ENCODE measurements around the gene LHFPL6.

The LHFPL6 gene

GRCh38 chr13:39498471-39499114, 104.4 kb downstream of the LHFPL6 start:
- no peak overlapping the region for H4K12ac ChIP-seq (ENCODE audit: low read depth, low read length)
- H3K9me3 ChIP-seq (ENCODE audit: insufficient read depth, low read depth, low read length): no peaks in the 10 kb centered on the region
- no peak overlapping the region for H2BK120ac ChIP-seq (ENCODE audit: insufficient read depth, low read length, poor library complexity)
- peaks cover 2% of the 10 kb centered on the region for H3K79me1 ChIP-seq (ENCODE audit: low read length)
- no peak overlapping the region for H2BK12ac ChIP-seq (ENCODE audit: low read length)
- no peak overlapping the region for H3K27ac ChIP-seq (ENCODE audit: low read depth, low read length)
- H3K4me1 ChIP-seq (ENCODE audit: control insufficient read depth in 1 of 2, insufficient read depth in 2 of 2, low read length in 2 of 2): peaks cover 5 to 11% of the 10 kb centered on the region in 2 experiments
- no peaks in the 10 kb centered on the region for H3K36me3 ChIP-seq (ENCODE audit: control insufficient read depth in 1 of 2, insufficient read depth in 2 of 2, low read length in 2 of 2)
- no peak overlapping the region for H3K4me2 ChIP-seq (ENCODE audit: low read length)
- H3K14ac ChIP-seq (ENCODE audit: low read length): no peak overlapping the region
- no peak overlapping the region for H3K18ac ChIP-seq (ENCODE audit: low read length)
- H2AK5ac ChIP-seq (ENCODE audit: low read length): no peak overlapping the region
- H2AFZ ChIP-seq (ENCODE audit: insufficient read depth, low read length, poor library complexity): no peak overlapping the region
- H3K9ac ChIP-seq (ENCODE audit: low read length): no peak overlapping the region
- DNase-seq: no peak
- H4K91ac ChIP-seq (ENCODE audit: low read depth, low read length): no peak overlapping the region
- WGBS (ENCODE audit: extremely low coverage, insufficient coverage, insufficient read length): no CpG with 5 or more reads among the region's 9 CpGs
- no peaks in the 10 kb centered on the region for H3K79me2 ChIP-seq (ENCODE audit: control insufficient read depth, insufficient read depth, low read length, poor library complexity)
- H2BK5ac ChIP-seq (ENCODE audit: low read depth, low read length, poor library complexity): no peak overlapping the region
- no peak overlapping the region for H3K23ac ChIP-seq (ENCODE audit: low read length)
- H3K4me3 ChIP-seq (ENCODE audit: low read depth, low read length): no peak overlapping the region
- H3K4ac ChIP-seq (ENCODE audit: low read depth, low read length): peak overlapping the region; percentile 44
- H3K27me3 ChIP-seq (ENCODE audit: insufficient read depth, low read length): no peaks in the 10 kb centered on the region
- H4K8ac ChIP-seq (ENCODE audit: low read depth, low read length): no peak overlapping the region

- H3K27me3 ChIP-seq (ENCODE audit: insufficient read depth, low read length): no peaks in the 10 kb centered on the region
- H4K8ac ChIP-seq (ENCODE audit: low read depth, low read length): no peak overlapping the region
- no peaks in the 10 kb centered on the region for H3K9me3 ChIP-seq (ENCODE audit: insufficient read depth, low read depth, low read length)
- DNase-seq: no peak
- H3K79me1 ChIP-seq (ENCODE audit: low read length): no peaks in the 10 kb centered on the region
- H2BK12ac ChIP-seq (ENCODE audit: low read length): no peak overlapping the region
- H3K18ac ChIP-seq (ENCODE audit: low read length): no peak overlapping the region
- H3K4me1 ChIP-seq (ENCODE audit: control insufficient read depth in 1 of 2, insufficient read depth in 2 of 2, low read length in 2 of 2): no peaks in the 10 kb centered on the region
- H3K9ac ChIP-seq (ENCODE audit: low read length): no peak overlapping the region
- H2BK5ac ChIP-seq (ENCODE audit: low read depth, low read length, poor library complexity): no peak overlapping the region
- no peak overlapping the region for H2AK5ac ChIP-seq (ENCODE audit: low read length)
- H3K14ac ChIP-seq (ENCODE audit: low read length): no peak overlapping the region
- H3K23ac ChIP-seq (ENCODE audit: low read length): no peak overlapping the region
- H3K4ac ChIP-seq (ENCODE audit: low read depth, low read length): no peak overlapping the region
- no peak overlapping the region for H3K4me3 ChIP-seq (ENCODE audit: low read depth, low read length)
- H3K4me2 ChIP-seq (ENCODE audit: low read length): no peak overlapping the region
- no peak overlapping the region for H2BK120ac ChIP-seq (ENCODE audit: insufficient read depth, low read length, poor library complexity)
- no peaks in the 10 kb centered on the region for H3K79me2 ChIP-seq (ENCODE audit: control insufficient read depth, insufficient read depth, low read length, poor library complexity)
- H3K36me3 ChIP-seq (ENCODE audit: control insufficient read depth in 1 of 2, insufficient read depth in 2 of 2, low read length in 2 of 2): no peaks in the 10 kb centered on the region
- no peak overlapping the region for H3K27ac ChIP-seq (ENCODE audit: low read depth, low read length)
- H2AFZ ChIP-seq (ENCODE audit: insufficient read depth, low read length, poor library complexity): no peak overlapping the region
- no peak overlapping the region for H4K91ac ChIP-seq (ENCODE audit: low read depth, low read length)
- H4K12ac ChIP-seq (ENCODE audit: low read depth, low read length): no peak overlapping the region
These were observed 106.5 kb downstream of the LHFPL6 start for GRCh38 chr13:39496506-39496905.

GRCh38 chr13:39494633-39495032, 108.4 kb downstream of the LHFPL6 start:
- no peak overlapping the region for H4K8ac ChIP-seq (ENCODE audit: low read depth, low read length)
- H3K18ac ChIP-seq (ENCODE audit: low read length): no peak overlapping the region
- H4K12ac ChIP-seq (ENCODE audit: low read depth, low read length): no peak overlapping the region
- H3K4me2 ChIP-seq (ENCODE audit: low read length): no peak overlapping the region
- H3K14ac ChIP-seq (ENCODE audit: low read length): no peak overlapping the region
- DNase-seq: no peak
- H3K79me1 ChIP-seq (ENCODE audit: low read length): peaks cover 3% of the 10 kb centered on the region
- no peak overlapping the region for H2BK12ac ChIP-seq (ENCODE audit: low read length)
- H3K36me3 ChIP-seq (ENCODE audit: control insufficient read depth in 1 of 2, insufficient read depth in 2 of 2, low read length in 2 of 2): no peaks in the 10 kb centered on the region
- H2BK5ac ChIP-seq (ENCODE audit: low read depth, low read length, poor library complexity): no peak overlapping the region
- no peaks in the 10 kb centered on the region for H3K79me2 ChIP-seq (ENCODE audit: control insufficient read depth, insufficient read depth, low read length, poor library complexity)
- no CpG with 5 or more reads among the region's 3 CpGs for WGBS (ENCODE audit: extremely low coverage, insufficient coverage, insufficient read length)
- no peak overlapping the region for H3K23ac ChIP-seq (ENCODE audit: low read length)
- no peak overlapping the region for H3K9ac ChIP-seq (ENCODE audit: low read length)
- no peaks in the 10 kb centered on the region for H3K9me3 ChIP-seq (ENCODE audit: insufficient read depth, low read depth, low read length)
- H3K4me1 ChIP-seq (ENCODE audit: control insufficient read depth in 1 of 2, insufficient read depth in 2 of 2, low read length in 2 of 2): peaks cover 2 to 4% of the 10 kb centered on the region in 2 experiments
- H2BK120ac ChIP-seq (ENCODE audit: insufficient read depth, low read length, poor library complexity): no peak overlapping the region
- no peak overlapping the region for H2AK5ac ChIP-seq (ENCODE audit: low read length)
- no peak overlapping the region for H3K27ac ChIP-seq (ENCODE audit: low read depth, low read length)
- H3K4ac ChIP-seq (ENCODE audit: low read depth, low read length): no peak overlapping the region
- H3K27me3 ChIP-seq (ENCODE audit: insufficient read depth, low read length): no peaks in the 10 kb centered on the region
- H3K4me3 ChIP-seq (ENCODE audit: low read depth, low read length): no peak overlapping the region
- no peak overlapping the region for H2AFZ ChIP-seq (ENCODE audit: insufficient read depth, low read length, poor library complexity)
- H4K91ac ChIP-seq (ENCODE audit: low read depth, low read length): no peak overlapping the region

- H3K23ac ChIP-seq (ENCODE audit: low read length): peak overlapping the region; percentile 74
- H3K36me3 ChIP-seq (ENCODE audit: control insufficient read depth in 1 of 2, insufficient read depth in 2 of 2, low read length in 2 of 2): no peaks in the 10 kb centered on the region
- no peaks in the 10 kb centered on the region for H3K79me2 ChIP-seq (ENCODE audit: control insufficient read depth, insufficient read depth, low read length, poor library complexity)
- H3K9me3 ChIP-seq (ENCODE audit: insufficient read depth, low read depth, low read length): no peaks in the 10 kb centered on the region
- no peak overlapping the region for H2AK5ac ChIP-seq (ENCODE audit: low read length)
- H4K8ac ChIP-seq (ENCODE audit: low read depth, low read length): no peak overlapping the region
- no CpG with 5 or more reads among the region's 3 CpGs for WGBS (ENCODE audit: extremely low coverage, insufficient coverage, insufficient read length)
- H3K4me1 ChIP-seq (ENCODE audit: control insufficient read depth in 1 of 2, insufficient read depth in 2 of 2, low read length in 2 of 2): peaks cover 2 to 5% of the 10 kb centered on the region in 2 experiments
- H3K27ac ChIP-seq (ENCODE audit: low read depth, low read length): no peak overlapping the region
- no peak overlapping the region for H2BK12ac ChIP-seq (ENCODE audit: low read length)
- peaks cover 5% of the 10 kb centered on the region for H3K79me1 ChIP-seq (ENCODE audit: low read length)
- H3K4ac ChIP-seq (ENCODE audit: low read depth, low read length): no peak overlapping the region
- no peak overlapping the region for H2AFZ ChIP-seq (ENCODE audit: insufficient read depth, low read length, poor library complexity)
- no peak overlapping the region for H3K14ac ChIP-seq (ENCODE audit: low read length)
- no peak overlapping the region for H2BK5ac ChIP-seq (ENCODE audit: low read depth, low read length, poor library complexity)
- no peak overlapping the region for H4K12ac ChIP-seq (ENCODE audit: low read depth, low read length)
- no peak for DNase-seq
- no peaks in the 10 kb centered on the region for H3K27me3 ChIP-seq (ENCODE audit: insufficient read depth, low read length)
- H3K4me2 ChIP-seq (ENCODE audit: low read length): no peak overlapping the region
- no peak overlapping the region for H3K4me3 ChIP-seq (ENCODE audit: low read depth, low read length)
- peak overlapping the region; percentile 37 for H3K9ac ChIP-seq (ENCODE audit: low read length)
- H4K91ac ChIP-seq (ENCODE audit: low read depth, low read length): no peak overlapping the region
- H3K18ac ChIP-seq (ENCODE audit: low read length): no peak overlapping the region
- no peak overlapping the region for H2BK120ac ChIP-seq (ENCODE audit: insufficient read depth, low read length, poor library complexity)
These were observed 109.0 kb downstream of the LHFPL6 start for GRCh38 chr13:39494006-39494405.

Measured in trophoblast cell (in vitro differentiated cells and primary cell).